ENCODE data around the gene ALDH3B2.

The ALDH3B2 gene

DNA sequence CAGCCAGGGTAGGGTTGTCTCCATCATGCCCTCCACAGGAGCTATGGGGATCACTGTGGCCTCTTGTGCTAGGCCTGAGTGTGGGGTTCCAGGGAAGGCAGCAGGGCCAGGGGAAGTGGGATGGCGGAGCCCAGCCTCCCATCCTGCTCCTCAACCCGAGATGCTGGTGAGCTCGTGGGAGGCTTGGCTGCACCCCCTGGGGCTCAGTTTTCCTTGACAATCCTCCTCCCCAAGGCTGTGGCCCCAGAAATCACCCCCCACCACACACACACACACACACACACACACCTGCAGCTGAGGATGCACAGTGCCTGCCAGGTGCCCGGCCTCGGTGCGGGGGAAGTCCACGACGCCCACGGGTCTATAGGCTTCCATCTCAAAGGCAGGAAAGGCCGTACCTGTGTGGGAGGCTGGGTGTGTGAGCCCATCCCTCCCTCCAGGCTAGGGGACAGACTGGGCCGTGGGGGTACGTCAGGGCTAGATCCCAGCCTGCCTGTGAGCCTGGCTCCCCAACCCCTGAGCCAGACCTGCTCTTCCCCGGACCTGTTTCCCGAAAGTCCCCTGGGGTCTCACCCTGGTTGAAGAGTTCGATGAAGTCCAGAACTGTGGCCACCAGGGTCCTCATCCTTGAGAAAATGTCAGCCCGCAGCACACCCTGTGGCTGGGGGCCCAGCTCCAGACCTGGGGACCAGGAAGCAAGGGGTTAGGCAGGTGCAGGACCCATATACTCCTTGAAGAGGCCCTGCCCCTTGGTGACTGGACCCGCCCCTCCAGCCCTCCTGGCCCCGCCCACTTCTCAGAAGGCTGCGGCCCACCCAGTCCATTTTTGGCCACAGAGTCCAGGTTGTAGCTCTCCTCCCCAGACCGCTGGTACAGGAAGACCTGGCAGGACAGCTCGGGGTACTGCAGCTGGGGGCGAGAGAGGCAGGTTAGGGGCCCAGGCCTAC is 29.7 kb downstream of the ALDH3B2 start:
- Histone ChIP-seq H3K27me3 (ENCODE audit: insufficient read depth, poor library complexity, severe bottlenecking) (no peaks in the 10 kb centered on the region), H3K4me3 (replicated peaks; ENCODE audit: insufficient read depth, low read length) (no peak overlapping the region), H3K27ac (replicated peaks) (no peak overlapping the region)
- TF ChIP-seq, protein P1, sequence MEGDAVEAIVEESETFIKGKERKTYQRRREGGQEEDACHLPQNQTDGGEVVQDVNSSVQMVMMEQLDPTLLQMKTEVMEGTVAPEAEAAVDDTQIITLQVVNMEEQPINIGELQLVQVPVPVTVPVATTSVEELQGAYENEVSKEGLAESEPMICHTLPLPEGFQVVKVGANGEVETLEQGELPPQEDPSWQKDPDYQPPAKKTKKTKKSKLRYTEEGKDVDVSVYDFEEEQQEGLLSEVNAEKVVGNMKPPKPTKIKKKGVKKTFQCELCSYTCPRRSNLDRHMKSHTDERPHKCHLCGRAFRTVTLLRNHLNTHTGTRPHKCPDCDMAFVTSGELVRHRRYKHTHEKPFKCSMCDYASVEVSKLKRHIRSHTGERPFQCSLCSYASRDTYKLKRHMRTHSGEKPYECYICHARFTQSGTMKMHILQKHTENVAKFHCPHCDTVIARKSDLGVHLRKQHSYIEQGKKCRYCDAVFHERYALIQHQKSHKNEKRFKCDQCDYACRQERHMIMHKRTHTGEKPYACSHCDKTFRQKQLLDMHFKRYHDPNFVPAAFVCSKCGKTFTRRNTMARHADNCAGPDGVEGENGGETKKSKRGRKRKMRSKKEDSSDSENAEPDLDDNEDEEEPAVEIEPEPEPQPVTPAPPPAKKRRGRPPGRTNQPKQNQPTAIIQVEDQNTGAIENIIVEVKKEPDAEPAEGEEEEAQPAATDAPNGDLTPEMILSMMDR (IDR thresholded peaks at IDR 0.05; ENCODE audit: insufficient read depth, low read length) = no peak
- TF ChIP-seq, protein P2, sequence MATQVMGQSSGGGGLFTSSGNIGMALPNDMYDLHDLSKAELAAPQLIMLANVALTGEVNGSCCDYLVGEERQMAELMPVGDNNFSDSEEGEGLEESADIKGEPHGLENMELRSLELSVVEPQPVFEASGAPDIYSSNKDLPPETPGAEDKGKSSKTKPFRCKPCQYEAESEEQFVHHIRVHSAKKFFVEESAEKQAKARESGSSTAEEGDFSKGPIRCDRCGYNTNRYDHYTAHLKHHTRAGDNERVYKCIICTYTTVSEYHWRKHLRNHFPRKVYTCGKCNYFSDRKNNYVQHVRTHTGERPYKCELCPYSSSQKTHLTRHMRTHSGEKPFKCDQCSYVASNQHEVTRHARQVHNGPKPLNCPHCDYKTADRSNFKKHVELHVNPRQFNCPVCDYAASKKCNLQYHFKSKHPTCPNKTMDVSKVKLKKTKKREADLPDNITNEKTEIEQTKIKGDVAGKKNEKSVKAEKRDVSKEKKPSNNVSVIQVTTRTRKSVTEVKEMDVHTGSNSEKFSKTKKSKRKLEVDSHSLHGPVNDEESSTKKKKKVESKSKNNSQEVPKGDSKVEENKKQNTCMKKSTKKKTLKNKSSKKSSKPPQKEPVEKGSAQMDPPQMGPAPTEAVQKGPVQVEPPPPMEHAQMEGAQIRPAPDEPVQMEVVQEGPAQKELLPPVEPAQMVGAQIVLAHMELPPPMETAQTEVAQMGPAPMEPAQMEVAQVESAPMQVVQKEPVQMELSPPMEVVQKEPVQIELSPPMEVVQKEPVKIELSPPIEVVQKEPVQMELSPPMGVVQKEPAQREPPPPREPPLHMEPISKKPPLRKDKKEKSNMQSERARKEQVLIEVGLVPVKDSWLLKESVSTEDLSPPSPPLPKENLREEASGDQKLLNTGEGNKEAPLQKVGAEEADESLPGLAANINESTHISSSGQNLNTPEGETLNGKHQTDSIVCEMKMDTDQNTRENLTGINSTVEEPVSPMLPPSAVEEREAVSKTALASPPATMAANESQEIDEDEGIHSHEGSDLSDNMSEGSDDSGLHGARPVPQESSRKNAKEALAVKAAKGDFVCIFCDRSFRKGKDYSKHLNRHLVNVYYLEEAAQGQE (IDR thresholded peaks at IDR 0.05; ENCODE audit: insufficient replicate concordance, low read depth) = no peak
- no peak for TF ChIP-seq GABPA (IDR thresholded peaks at IDR 0.05; ENCODE audit: low read depth)
- no peak for TF ChIP-seq SPI1 (IDR thresholded peaks at IDR 0.05; ENCODE audit: borderline replicate concordance, low read depth)
- no peak for TF ChIP-seq POLR2AphosphoS5 (IDR thresholded peaks at IDR 0.05; ENCODE audit: low read depth)
- DNase-seq (ENCODE audit: low read depth in 1 of 2, low spot score in 1 of 2) = no peak

DNA sequence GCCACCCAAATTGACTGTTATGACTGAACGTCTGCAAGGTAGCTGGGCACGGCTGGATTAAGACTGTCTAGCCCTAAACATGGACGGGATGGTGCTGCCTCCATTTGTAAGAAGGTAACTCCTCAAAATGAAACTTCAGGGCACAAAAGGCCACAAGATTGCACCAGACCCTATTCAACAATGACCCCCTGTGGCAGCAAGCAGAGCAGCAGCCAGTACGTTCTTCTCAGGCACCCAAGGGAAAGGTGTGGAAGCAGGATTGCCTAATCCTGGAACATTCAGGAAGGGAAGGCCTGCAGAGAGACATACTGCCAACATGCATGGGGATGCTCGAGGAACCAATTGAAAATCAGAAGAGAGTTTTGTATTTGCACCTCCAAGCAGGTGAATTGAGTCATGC is 30.4 kb downstream of the ALDH3B2 start:
- Histone ChIP-seq H3K4me3 (replicated peaks; ENCODE audit: insufficient read depth, low read length) (no peak overlapping the region), H3K27me3 (ENCODE audit: insufficient read depth, poor library complexity, severe bottlenecking) (no peaks in the 10 kb centered on the region), H3K27ac (replicated peaks) (no peak overlapping the region)
- no peak for DNase-seq (ENCODE audit: low read depth in 1 of 2, low spot score in 1 of 2)
- TF ChIP-seq, protein P1 (IDR thresholded peaks at IDR 0.05; ENCODE audit: insufficient read depth, low read length) = peak; percentile 53
- no peak for TF ChIP-seq SPI1 (IDR thresholded peaks at IDR 0.05; ENCODE audit: borderline replicate concordance, low read depth)

DNA sequence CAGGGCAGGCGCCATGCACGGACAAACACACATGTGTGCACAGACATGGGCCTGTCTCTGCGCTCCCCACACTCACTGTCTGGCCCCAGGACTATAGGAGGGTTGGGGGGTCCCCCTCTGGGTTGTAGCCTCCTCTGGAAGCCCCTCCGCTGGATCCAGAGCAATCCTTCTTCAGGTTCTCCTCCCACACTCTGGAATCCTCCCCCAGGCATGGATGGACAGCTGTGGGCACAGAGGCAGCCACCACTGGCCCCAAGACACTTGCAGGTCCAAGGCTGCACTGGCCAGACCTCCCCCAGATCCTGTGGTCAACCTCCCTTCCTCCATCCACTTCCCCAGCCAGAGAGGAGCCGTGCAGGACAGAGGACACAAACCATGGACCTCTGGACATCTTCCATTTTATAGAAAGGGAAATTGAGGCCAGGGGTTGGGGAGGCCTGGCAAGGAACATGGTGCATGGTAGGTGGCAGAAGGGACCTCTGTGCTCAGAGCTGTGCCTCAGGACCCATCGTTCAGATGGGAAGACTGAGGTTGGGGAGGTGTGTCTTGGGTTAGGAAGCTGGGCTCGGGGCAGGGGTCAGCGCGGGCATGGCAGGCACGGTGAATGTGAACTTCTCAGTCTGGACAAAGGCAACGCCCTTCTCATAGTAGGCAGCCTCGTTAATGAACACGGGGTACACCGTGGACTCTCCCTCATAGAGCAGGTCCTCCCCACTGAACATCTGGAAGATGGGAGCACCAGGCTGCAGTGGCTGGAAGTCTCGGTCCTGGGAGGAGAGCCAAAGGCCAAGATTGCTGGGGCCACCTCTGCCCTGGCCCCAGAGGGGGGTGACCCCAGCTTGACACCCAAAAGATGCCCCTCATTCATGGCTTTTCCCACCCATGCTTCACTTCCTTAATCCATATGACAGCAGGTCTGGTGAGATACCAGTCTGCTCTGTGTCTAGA is 32.0 kb downstream of the ALDH3B2 start:
- no peaks in the 10 kb centered on the region for H3K27me3 ChIP-seq (ENCODE audit: insufficient read depth, poor library complexity, severe bottlenecking)
- TF ChIP-seq, protein P2 (IDR thresholded peaks at IDR 0.05; ENCODE audit: insufficient replicate concordance, low read depth) = no peak
- TF ChIP-seq SPI1 (IDR thresholded peaks at IDR 0.05; ENCODE audit: borderline replicate concordance, low read depth) = no peak
- no peak for TF ChIP-seq GABPA (IDR thresholded peaks at IDR 0.05; ENCODE audit: low read depth)
- TF ChIP-seq, protein P1 (IDR thresholded peaks at IDR 0.05; ENCODE audit: insufficient read depth, low read length) = no peak
- no peak for TF ChIP-seq POLR2AphosphoS5 (IDR thresholded peaks at IDR 0.05; ENCODE audit: low read depth)
- H3K4me3 ChIP-seq (replicated peaks; ENCODE audit: insufficient read depth, low read length) = no peak overlapping the region
- no peak overlapping the region for H3K27ac ChIP-seq (replicated peaks)
- DNase-seq (ENCODE audit: low read depth in 1 of 2, low spot score in 1 of 2) = no peak
